22Rv1 (cell line): Measurements from ENCODE around the gene KRTAP9-2.
"Not testable (repeated sequence)": the region's sequence is repeated elsewhere in the genome, so short reads cannot be mapped to it uniquely, and the experiment has no call there.

Experiments used
- ZFX ChIP-seq: fragments of 450-650 bp; IDR thresholded peaks from 2 replicates; pipeline ENCODE4 v1.6.1; 2017; ENCODE audit warnings: antibody characterized with exemption, borderline replicate concordance
- TF ChIP-seq, protein P1 (sequence below): fragments of 450-650 bp; IDR thresholded peaks from 2 replicates; pipeline ENCODE4 v1.5.1; 2017; ENCODE audit warnings: mild to moderate bottlenecking

DNA sequence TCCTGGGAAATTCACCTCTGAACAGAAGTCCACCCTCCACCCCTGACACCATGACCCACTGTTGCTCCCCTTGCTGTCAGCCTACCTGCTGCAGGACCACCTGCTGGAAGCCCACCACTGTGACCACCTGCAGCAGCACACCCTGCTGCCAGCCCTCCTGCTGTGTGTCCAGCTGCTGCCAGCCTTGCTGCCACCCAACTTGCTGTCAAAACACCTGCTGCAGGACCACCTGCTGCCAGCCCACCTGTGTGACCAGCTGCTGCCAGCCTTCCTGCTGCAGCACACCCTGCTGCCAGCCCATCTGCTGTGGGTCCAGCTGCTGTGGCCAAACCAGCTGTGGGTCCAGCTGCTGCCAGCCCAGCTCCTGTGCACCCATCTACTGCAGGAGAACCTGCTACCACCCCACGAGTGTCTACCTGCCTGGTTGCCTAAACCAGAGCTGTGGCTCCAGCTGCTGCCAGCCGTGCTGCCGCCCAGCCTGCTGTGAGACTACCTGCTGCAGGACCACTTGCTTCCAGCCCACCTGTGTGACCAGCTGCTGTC lies 49.3 kb downstream of the KRTAP9-2 start, which contains the start of gene KRTAP9-7:
- TF ChIP-seq, protein P1, sequence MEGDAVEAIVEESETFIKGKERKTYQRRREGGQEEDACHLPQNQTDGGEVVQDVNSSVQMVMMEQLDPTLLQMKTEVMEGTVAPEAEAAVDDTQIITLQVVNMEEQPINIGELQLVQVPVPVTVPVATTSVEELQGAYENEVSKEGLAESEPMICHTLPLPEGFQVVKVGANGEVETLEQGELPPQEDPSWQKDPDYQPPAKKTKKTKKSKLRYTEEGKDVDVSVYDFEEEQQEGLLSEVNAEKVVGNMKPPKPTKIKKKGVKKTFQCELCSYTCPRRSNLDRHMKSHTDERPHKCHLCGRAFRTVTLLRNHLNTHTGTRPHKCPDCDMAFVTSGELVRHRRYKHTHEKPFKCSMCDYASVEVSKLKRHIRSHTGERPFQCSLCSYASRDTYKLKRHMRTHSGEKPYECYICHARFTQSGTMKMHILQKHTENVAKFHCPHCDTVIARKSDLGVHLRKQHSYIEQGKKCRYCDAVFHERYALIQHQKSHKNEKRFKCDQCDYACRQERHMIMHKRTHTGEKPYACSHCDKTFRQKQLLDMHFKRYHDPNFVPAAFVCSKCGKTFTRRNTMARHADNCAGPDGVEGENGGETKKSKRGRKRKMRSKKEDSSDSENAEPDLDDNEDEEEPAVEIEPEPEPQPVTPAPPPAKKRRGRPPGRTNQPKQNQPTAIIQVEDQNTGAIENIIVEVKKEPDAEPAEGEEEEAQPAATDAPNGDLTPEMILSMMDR = not testable (repeated sequence)
- TF ChIP-seq ZFX = not testable (repeated sequence)
